HL-60 (cell line): ENCODE data around the gene TADA2B.
"Not testable (repeated sequence)": the region's sequence is repeated elsewhere in the genome, so short reads cannot be mapped to it uniquely, and the experiment has no call there.

ENCODE experiments used
- DNase-seq, 2 experiments: peaks; one replicate each; pipeline ENCODE4 v3.0.0-alpha.2; 2010 to 2020; ENCODE audit warnings: low read depth in 1 of 2, low spot score in 1 of 2
- H3K27ac ChIP-seq: fragments of 250-450 bp; sonication (Bioruptor Pico); replicated peaks from 2 replicates; pipeline ENCODE4 v1.5.1; 2020; ENCODE audit warnings: mild to moderate bottlenecking, moderate library complexity
- H3K27me3 ChIP-seq: fragments of 250-450 bp; sonication (Bioruptor Pico); 2 replicates; pipeline ENCODE4 v1.5.1; 2021; ENCODE audit warnings: mild to moderate bottlenecking, moderate library complexity; ENCODE audit not compliant: insufficient read depth, poor library complexity, severe bottlenecking
- H3K4me3 ChIP-seq: replicated peaks from 2 replicates; pipeline ENCODE4 v1.5.1; 2011; ENCODE audit warnings: mild to moderate bottlenecking, control low read depth, low read length; ENCODE audit not compliant: insufficient read depth
- GABPA ChIP-seq: IDR thresholded peaks from 2 replicates; pipeline ENCODE4 v1.6.1; 2012; ENCODE audit warnings: low read depth
- POLR2AphosphoS5 ChIP-seq: IDR thresholded peaks from 2 replicates; pipeline ENCODE4 v1.6.1; 2012; ENCODE audit warnings: low read depth
- SPI1 ChIP-seq: IDR thresholded peaks from 2 replicates; pipeline ENCODE4 v1.6.1; 2012; ENCODE audit warnings: low read depth, mild to moderate bottlenecking, borderline replicate concordance
- TF ChIP-seq, protein P1 (sequence below): IDR thresholded peaks from 2 replicates; pipeline ENCODE4 v1.6.1; 2012; ENCODE audit warnings: low read depth; ENCODE audit not compliant: insufficient replicate concordance
- TF ChIP-seq, protein P2 (sequence below): IDR thresholded peaks from one replicate; pipeline ENCODE4 v1.5.1; 2011; ENCODE audit warnings: low read length, control low read depth, inconsistent platforms; ENCODE audit not compliant: insufficient read depth

The TADA2B gene

DNA sequence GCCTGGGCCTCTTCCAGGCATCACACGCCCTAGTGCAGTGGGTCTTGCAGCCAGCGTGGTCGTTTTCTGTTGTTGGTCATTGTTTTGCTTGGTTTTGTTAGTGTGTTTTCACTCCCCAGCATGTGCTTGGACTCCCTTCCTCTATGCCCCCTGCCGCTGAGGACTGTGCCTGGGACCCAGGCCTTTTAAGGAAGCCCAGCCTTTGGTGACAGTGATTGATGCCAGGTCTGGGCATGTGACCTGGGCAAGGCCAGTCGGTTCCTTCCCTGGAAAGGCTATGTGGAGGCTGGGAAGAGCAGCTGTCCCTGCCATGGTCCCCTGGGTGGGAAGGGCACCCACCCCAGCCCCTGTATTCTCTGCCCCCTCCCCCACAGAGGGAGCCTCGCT, 33.5 kb downstream of the TADA2B start:
- H3K27me3 ChIP-seq, result no peaks in the 10 kb centered on the region
- TF ChIP-seq, protein P1, sequence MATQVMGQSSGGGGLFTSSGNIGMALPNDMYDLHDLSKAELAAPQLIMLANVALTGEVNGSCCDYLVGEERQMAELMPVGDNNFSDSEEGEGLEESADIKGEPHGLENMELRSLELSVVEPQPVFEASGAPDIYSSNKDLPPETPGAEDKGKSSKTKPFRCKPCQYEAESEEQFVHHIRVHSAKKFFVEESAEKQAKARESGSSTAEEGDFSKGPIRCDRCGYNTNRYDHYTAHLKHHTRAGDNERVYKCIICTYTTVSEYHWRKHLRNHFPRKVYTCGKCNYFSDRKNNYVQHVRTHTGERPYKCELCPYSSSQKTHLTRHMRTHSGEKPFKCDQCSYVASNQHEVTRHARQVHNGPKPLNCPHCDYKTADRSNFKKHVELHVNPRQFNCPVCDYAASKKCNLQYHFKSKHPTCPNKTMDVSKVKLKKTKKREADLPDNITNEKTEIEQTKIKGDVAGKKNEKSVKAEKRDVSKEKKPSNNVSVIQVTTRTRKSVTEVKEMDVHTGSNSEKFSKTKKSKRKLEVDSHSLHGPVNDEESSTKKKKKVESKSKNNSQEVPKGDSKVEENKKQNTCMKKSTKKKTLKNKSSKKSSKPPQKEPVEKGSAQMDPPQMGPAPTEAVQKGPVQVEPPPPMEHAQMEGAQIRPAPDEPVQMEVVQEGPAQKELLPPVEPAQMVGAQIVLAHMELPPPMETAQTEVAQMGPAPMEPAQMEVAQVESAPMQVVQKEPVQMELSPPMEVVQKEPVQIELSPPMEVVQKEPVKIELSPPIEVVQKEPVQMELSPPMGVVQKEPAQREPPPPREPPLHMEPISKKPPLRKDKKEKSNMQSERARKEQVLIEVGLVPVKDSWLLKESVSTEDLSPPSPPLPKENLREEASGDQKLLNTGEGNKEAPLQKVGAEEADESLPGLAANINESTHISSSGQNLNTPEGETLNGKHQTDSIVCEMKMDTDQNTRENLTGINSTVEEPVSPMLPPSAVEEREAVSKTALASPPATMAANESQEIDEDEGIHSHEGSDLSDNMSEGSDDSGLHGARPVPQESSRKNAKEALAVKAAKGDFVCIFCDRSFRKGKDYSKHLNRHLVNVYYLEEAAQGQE, result no peak
- no peak for TF ChIP-seq POLR2AphosphoS5
- TF ChIP-seq GABPA, result no peak
- TF ChIP-seq, protein P2, sequence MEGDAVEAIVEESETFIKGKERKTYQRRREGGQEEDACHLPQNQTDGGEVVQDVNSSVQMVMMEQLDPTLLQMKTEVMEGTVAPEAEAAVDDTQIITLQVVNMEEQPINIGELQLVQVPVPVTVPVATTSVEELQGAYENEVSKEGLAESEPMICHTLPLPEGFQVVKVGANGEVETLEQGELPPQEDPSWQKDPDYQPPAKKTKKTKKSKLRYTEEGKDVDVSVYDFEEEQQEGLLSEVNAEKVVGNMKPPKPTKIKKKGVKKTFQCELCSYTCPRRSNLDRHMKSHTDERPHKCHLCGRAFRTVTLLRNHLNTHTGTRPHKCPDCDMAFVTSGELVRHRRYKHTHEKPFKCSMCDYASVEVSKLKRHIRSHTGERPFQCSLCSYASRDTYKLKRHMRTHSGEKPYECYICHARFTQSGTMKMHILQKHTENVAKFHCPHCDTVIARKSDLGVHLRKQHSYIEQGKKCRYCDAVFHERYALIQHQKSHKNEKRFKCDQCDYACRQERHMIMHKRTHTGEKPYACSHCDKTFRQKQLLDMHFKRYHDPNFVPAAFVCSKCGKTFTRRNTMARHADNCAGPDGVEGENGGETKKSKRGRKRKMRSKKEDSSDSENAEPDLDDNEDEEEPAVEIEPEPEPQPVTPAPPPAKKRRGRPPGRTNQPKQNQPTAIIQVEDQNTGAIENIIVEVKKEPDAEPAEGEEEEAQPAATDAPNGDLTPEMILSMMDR, result no peak

DNA sequence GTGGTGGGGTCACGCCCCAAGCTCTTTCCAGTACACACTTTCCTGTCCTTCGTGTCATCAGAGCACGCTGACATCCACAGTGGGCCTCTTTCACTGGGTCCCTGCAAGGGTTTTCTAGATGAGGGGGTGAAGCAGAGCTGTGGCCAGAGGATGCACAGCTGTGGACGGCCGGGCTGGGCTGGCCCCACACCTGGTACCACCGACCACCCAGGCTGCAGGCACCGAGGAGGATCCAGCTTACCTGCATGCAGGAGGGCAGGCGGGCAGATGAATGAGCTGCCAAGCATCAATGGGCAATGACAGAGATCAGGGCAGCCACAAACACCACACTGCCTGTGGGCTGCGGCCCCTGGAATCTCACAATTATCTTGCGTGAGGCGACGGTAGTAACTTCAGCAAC, 34.2 kb downstream of the TADA2B start:
- TF ChIP-seq GABPA (no peak), POLR2AphosphoS5 (no peak), SPI1 (no peak)
- TF ChIP-seq, protein P1, result no peak
- TF ChIP-seq, protein P2, result no peak
- DNase-seq, result no peak
- Histone ChIP-seq H3K27me3 (no peaks in the 10 kb centered on the region), H3K4me3 (no peak overlapping the region), H3K27ac (no peak overlapping the region)

More for the DNA sequence above, 33.5 kb downstream of the TADA2B start:
- DNase-seq, result no peak
- no peak overlapping the region for H3K27ac ChIP-seq
- H3K4me3 ChIP-seq, result no peak overlapping the region

DNA sequence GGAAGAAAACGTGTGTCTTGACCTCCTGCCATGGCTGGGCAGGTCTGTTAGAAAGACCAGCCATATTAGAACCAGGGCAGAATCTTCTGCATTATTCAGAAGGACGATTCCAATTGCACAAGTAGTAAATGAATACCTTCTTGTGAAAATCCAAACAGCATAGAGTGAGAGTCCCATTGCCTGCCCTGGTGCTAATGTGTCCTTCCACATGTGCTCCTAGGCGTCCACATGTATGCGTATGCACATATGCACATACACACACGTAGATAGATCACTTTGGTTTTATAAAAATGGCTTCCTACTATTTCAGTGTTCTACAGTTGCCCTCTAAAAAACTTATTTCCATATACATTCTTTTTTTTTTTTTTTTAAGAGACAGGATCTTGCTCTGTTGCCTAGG, 34.9 kb downstream of the TADA2B start:
- Histone ChIP-seq H3K27me3 (peaks cover 3% of the 10 kb centered on the region), H3K27ac (no peak overlapping the region), H3K4me3 (no peak overlapping the region)
- TF ChIP-seq SPI1, result no peak
- no peak for TF ChIP-seq GABPA
- TF ChIP-seq, protein P2, result no peak
- TF ChIP-seq POLR2AphosphoS5, result no peak
- TF ChIP-seq, protein P1, result no peak
- no peak for DNase-seq

DNA sequence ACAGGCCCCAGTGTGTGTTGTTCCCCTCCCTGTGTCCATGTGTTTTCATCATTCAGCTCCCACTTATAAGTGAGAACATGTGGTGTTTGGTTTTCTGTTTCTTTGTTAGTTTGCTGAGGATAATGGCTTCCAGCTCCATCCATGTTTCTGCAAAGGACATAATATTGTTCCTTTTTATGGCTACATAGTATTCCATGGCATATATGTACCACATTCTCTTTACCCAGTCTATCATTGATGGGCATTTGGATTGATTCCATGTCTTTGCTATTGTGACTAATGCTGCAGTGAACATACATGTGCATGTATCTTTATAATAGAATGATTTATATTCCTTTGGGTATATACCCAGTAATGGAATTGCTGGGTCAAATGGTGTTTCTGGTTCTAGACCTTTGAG, 36.3 kb downstream of the TADA2B start:
- not testable (repeated sequence) for H3K4me3 ChIP-seq, H3K27me3 ChIP-seq, H3K27ac ChIP-seq, DNase-seq

DNA sequence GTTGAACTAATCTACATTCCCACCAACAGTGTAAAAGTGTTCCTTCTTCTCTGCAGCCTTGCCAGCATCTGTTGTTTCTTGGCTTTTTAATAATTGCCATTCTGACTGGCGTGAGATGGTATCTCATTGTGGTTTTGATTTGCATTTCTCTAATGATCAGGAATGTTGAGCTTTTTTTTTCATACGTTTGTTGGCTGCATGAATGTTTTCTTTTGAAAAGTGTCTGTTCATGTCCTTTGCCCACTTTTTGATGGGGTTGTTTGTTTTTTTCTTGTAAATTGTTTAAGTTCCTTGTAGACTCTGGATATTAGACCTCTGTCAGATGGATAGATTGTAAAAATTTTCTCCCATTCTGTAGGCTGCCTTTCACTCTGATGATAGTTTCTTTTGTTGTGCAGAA, 36.7 kb downstream of the TADA2B start:
- not testable (repeated sequence) for H3K4me3 ChIP-seq, H3K27me3 ChIP-seq, H3K27ac ChIP-seq, DNase-seq
